Fibroblast of lung (primary cell): ENCODE results near the gene SEC14L5. TPM values are rescaled to one million over a fixed set of nuclear protein-coding genes. Genes with fewer than 3 reads are reported as not detected.

ENCODE experiments used
- DNase-seq, 2 donors: peaks; one replicate each; pipeline versions ENCODE4 v3.0.0 to v3.0.0-alpha.2; 2010; ENCODE audit warnings: low read depth in 2 of 2
- H2AFZ ChIP-seq: 2 replicates; pipeline ENCODE4 v1.5.1; 2012; ENCODE audit warnings: low read length, control low read depth, inconsistent platforms
- H3K27ac ChIP-seq: 2 replicates; pipeline ENCODE4 v1.5.1; 2011; ENCODE audit warnings: low read length, control low read depth; ENCODE audit not compliant: insufficient read depth
- H3K27me3 ChIP-seq: 2 replicates; pipeline ENCODE4 v1.5.1; 2011; ENCODE audit warnings: mild to moderate bottlenecking, low read length; ENCODE audit not compliant: control insufficient read depth, insufficient read depth
- H3K36me3 ChIP-seq: 2 replicates; pipeline ENCODE4 v1.5.1; 2011; ENCODE audit warnings: low read length; ENCODE audit not compliant: control insufficient read depth, insufficient read depth
- H3K4me1 ChIP-seq: 2 replicates; pipeline ENCODE4 v1.5.1; 2011; ENCODE audit warnings: low read length; ENCODE audit not compliant: control insufficient read depth, insufficient read depth; ENCODE audit errors: extremely low read depth
- H3K4me2 ChIP-seq: 2 replicates; pipeline ENCODE4 v1.5.1; 2011; ENCODE audit warnings: low read length, control low read depth; ENCODE audit not compliant: insufficient read depth; ENCODE audit errors: extremely low read depth
- H3K4me3 ChIP-seq, 4 experiments: fragments of 200-600 bp in 1 of 4; sonication (generic) in 1 of 4; replicated peaks in 1 of 4; 2 replicates each; pipeline ENCODE4 v1.5.1; 2011 to 2016; ENCODE audit warnings: low read length in 4 of 4, low read depth in 3 of 4, mild to moderate bottlenecking in 3 of 4, control low read depth in 2 of 4, inconsistent platforms in 1 of 4, mixed read lengths in 1 of 4; ENCODE audit not compliant: insufficient read depth in 1 of 4; ENCODE audit errors: control extremely low read depth in 1 of 4
- H3K79me2 ChIP-seq: 2 replicates; pipeline ENCODE4 v1.5.1; 2012; ENCODE audit warnings: mild to moderate bottlenecking, low read length, inconsistent platforms; ENCODE audit not compliant: control insufficient read depth, insufficient read depth
- H3K9ac ChIP-seq: 2 replicates; pipeline ENCODE4 v1.5.1; 2011; ENCODE audit warnings: mild to moderate bottlenecking, low read length, control low read depth; ENCODE audit not compliant: insufficient read depth
- H3K9me3 ChIP-seq: 2 replicates; pipeline ENCODE4 v1.5.1; 2012; ENCODE audit warnings: low read depth, low read length; ENCODE audit not compliant: control insufficient read depth, insufficient read depth
- H4K20me1 ChIP-seq: 2 replicates; pipeline ENCODE4 v1.5.1; 2011; ENCODE audit warnings: low read length; ENCODE audit not compliant: control insufficient read depth, insufficient read depth; ENCODE audit errors: extremely low read depth
- CTCF ChIP-seq, 2 donors: IDR thresholded peaks in 1 of 2; conservative IDR thresholded peaks in 1 of 2; 1 replicate in 1 of 2; 2 replicates in 1 of 2; pipeline ENCODE4 v1.5.1; 2011 to 2012; ENCODE audit warnings: low read length in 2 of 2, control low read depth in 1 of 2, inconsistent platforms in 1 of 2, low read depth in 1 of 2, mild to moderate bottlenecking in 1 of 2
- EZH2 ChIP-seq: IDR thresholded peaks from 2 replicates; pipeline ENCODE4 v1.5.1; 2012; ENCODE audit warnings: low read length, control low read depth, mild to moderate bottlenecking; ENCODE audit errors: missing control alignments
- polyA plus RNA-seq, 2 donors: library from polyadenylated mRNA; depleted of rRNA in 1 of 2; stranded (reverse) in 1 of 2; unstranded in 1 of 2; fragments of >200 nt; gene quantifications; 2 replicates each; pipeline ENCODE4 v1.2.1, GENCODE V29; 2011 to 2012; ENCODE audit warnings: missing spikeins in 1 of 2
- total RNA-seq: library from RNA; depleted of rRNA; stranded (reverse); fragments of >200 nt; gene quantifications from 2 replicates; pipeline ENCODE4 v1.2.1, GENCODE V29; 2014

The SEC14L5 gene
- total and polyA plus RNA-seq, 2 donors (not counting 1 experiment from before 2014, with no cell fraction given), result 0.05 to 0.99 TPM

DNA sequence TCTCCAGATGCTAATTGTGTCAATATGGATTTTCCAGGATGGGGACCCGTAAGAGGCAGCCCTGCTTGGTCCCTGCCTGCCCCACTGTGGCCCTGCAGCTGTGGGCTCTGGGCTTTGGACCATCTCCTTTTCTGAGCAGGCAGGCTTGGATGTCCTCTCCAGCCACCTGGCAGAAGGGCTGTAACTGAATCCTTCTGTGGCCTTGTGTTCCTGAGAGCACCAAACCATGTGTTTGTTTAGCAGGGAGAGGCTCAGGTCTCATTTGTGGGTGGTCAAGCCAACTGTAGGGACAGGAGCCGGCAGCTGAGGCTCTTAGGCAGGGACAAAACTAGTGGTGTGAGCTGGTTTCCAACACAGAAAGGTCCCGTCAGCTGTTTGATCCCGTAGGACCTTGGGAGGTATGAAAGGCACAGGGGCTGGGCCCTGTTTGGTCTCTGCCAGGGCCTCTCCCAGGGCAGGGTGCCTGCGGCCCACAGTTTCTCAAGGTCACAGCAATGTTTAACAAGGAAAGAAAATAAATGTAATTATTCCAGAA lies 18.5 kb downstream of the SEC14L5 start:
- Histone ChIP-seq H3K27ac (no peak overlapping the region), H4K20me1 (no peaks in the 10 kb centered on the region), H3K27me3 (peaks cover under 1% of the 10 kb centered on the region), H3K9ac (no peak overlapping the region), H3K4me2 (no peak overlapping the region), H3K9me3 (no peaks in the 10 kb centered on the region), H3K4me1 (no peaks in the 10 kb centered on the region), H3K36me3 (no peaks in the 10 kb centered on the region), H3K79me2 (no peaks in the 10 kb centered on the region), H2AFZ (no peak overlapping the region), H3K4me3 (no peak overlapping the region)
- TF ChIP-seq EZH2 (no peak), CTCF (conservative IDR thresholded peaks at IDR 0.05 in 1 of 2, IDR thresholded peaks at IDR 0.05 in 1 of 2; ENCODE audit: low read depth in 1 of 2, low read length in 2 of 2) (no peak)
- DNase-seq, result no peak

DNA sequence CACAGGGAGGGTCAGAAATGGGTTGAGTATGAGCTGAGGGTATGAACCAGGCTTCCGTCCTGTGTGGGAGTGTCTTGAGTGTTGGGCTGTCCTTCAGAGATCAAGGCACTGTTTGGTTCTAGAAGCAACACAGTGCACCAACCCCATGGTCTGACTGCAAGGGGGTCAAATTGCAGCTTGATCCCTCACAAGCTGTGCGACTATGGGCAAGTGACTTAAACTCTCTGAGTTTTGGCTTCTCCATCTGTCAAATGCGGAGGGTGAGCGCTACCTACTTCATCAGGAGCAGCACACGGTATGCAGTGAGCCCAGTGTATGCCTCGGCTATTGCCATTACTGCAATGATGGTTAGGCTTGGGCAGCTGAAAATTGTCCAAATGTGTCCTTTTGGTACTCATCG lies 21.0 kb downstream of the SEC14L5 start:
- Histone ChIP-seq H3K9me3 (no peaks in the 10 kb centered on the region), H3K9ac (no peak overlapping the region), H3K4me3 (no peak overlapping the region), H4K20me1 (no peaks in the 10 kb centered on the region), H3K27me3 (peaks cover 3% of the 10 kb centered on the region), H3K79me2 (no peaks in the 10 kb centered on the region), H3K4me2 (no peak overlapping the region), H3K27ac (no peak overlapping the region), H3K4me1 (no peaks in the 10 kb centered on the region), H2AFZ (no peak overlapping the region), H3K36me3 (no peaks in the 10 kb centered on the region)
- no peak for DNase-seq
- TF ChIP-seq CTCF (conservative IDR thresholded peaks at IDR 0.05 in 1 of 2, IDR thresholded peaks at IDR 0.05 in 1 of 2; ENCODE audit: low read depth in 1 of 2, low read length in 2 of 2), result no peak
- no peak for TF ChIP-seq EZH2

DNA sequence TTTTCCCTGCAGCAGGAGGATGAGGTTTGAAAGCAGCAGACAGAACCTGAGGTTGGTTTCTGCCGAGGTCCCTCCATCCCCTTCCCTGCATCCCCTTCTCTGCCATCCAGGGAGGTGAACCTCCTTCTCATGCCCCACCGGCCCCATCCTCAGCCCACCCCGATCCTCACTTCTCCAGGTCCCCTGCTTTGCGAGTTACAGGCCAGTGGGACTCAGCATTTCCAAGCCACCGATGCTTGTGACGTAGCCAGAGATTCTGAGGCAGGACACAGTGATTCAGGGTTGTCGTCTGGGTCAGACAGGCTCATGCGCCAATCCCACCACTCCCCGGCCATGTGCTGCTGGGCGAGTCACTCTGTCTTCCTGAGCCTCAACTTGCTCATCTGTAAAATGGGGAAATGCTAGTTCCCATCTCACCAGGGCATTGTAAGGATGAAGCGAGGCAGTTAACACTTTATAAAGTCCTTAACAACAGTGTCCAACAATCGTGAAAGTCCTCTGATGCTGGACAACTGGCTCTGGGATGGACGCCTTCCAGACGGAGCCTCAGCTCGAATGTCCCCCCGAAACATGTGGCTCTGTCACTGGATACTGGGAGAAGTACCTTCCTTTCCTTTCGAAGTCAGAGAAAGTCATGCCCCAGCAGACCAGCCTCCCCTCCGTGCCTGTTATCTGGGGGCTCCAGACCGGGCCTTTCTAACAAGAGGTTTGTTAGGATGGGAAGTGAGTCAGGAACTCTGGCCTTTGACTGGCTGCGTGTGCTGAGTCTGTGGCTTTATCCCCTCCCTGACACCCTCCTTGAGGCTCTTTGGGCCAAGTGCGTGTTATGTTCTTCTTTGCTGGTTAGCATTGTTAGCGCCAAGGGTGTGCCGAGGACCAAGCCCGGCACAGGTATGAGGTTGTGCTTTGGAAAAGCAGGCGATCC lies 21.9 kb downstream of the SEC14L5 start:
- no peaks in the 10 kb centered on the region for H3K36me3 ChIP-seq
- no peaks in the 10 kb centered on the region for H3K79me2 ChIP-seq
- H3K9ac ChIP-seq, result no peak overlapping the region
- H2AFZ ChIP-seq, result no peak overlapping the region
- no peak for DNase-seq
- TF ChIP-seq CTCF (conservative IDR thresholded peaks at IDR 0.05 in 1 of 2, IDR thresholded peaks at IDR 0.05 in 1 of 2; ENCODE audit: low read depth in 1 of 2, low read length in 2 of 2) (no peak), EZH2 (no peak)
- no peaks in the 10 kb centered on the region for H3K4me1 ChIP-seq
- no peaks in the 10 kb centered on the region for H3K9me3 ChIP-seq
- H3K27ac ChIP-seq, result no peak overlapping the region
- no peak overlapping the region for H3K4me3 ChIP-seq
- no peak overlapping the region for H3K4me2 ChIP-seq
- peaks cover 3% of the 10 kb centered on the region for H3K27me3 ChIP-seq
- no peaks in the 10 kb centered on the region for H4K20me1 ChIP-seq
